Measurements from ENCODE around the gene DCBLD1.

DNA sequence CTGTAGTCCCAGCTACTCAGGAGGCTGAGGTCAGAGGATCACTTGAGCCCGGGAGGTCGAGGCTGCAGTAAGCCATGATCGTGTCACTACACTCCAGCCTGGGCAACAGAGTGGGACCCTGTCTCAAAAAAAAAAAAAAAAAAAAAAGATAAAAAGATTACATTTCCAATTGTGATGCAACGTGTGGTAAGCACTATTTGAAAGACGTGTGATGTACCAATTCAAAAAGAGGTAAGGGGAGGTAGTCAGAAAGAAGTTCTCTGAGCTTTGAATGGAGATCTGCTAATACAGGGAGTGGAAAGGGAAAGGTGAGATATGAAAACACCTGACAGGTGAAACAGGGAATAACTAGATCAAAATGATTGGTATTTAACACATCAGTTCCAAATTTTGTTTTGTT is 108.0 kb downstream of the DCBLD1 start:
- TF ChIP-seq, protein P1, sequence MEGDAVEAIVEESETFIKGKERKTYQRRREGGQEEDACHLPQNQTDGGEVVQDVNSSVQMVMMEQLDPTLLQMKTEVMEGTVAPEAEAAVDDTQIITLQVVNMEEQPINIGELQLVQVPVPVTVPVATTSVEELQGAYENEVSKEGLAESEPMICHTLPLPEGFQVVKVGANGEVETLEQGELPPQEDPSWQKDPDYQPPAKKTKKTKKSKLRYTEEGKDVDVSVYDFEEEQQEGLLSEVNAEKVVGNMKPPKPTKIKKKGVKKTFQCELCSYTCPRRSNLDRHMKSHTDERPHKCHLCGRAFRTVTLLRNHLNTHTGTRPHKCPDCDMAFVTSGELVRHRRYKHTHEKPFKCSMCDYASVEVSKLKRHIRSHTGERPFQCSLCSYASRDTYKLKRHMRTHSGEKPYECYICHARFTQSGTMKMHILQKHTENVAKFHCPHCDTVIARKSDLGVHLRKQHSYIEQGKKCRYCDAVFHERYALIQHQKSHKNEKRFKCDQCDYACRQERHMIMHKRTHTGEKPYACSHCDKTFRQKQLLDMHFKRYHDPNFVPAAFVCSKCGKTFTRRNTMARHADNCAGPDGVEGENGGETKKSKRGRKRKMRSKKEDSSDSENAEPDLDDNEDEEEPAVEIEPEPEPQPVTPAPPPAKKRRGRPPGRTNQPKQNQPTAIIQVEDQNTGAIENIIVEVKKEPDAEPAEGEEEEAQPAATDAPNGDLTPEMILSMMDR (IDR thresholded peaks at IDR 0.05): no peak
- TF ChIP-seq POLR2A (IDR thresholded peaks at IDR 0.05) (no peak), POLR2AphosphoS5 (IDR thresholded peaks at IDR 0.05) (no peak), EP300 (IDR thresholded peaks at IDR 0.05) (no peak)
